Measurements from ENCODE around the gene PHOSPHO1. TPM values are rescaled to one million over a fixed set of nuclear protein-coding genes. Genes with fewer than 3 reads are reported as not detected.
"Not testable (repeated sequence)": the region's sequence is repeated elsewhere in the genome, so short reads cannot be mapped to it uniquely, and the experiment has no call there.

Gene PHOSPHO1
- total and polyA plus RNA-seq, 2 donors (not counting 1 experiment from before 2014, with no cell fraction given) = 0.14 to 0.17 TPM

DNA sequence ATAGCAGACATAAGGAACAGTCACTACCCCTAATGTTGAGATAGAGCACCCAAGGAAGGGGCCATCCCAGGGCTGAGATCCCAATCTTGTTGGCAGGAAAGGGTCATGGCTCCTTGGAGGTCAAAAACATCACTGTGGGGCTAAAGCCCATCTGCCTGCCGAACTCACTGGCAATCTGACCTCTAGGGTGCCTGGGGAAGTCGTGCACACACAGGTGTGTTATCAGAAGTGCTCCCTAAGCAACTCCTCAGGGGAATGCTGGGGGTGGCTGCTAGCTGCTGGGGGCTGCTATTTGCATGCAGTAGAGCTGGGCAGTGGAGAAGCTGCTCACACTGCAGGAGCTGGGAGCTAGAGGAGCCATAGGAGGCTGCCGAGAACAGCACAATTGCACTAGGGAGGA is 47.5 kb upstream of the PHOSPHO1 start:
- Histone ChIP-seq H2AFZ (ENCODE audit: low read length) (no peak overlapping the region), H4K20me1 (ENCODE audit: control insufficient read depth, extremely low read depth, insufficient read depth, low read length) (no peaks in the 10 kb centered on the region), H3K4me2 (ENCODE audit: extremely low read depth, insufficient read depth, low read length) (no peak overlapping the region), H3K27ac (ENCODE audit: insufficient read depth, low read length) (no peak overlapping the region), H3K36me3 (ENCODE audit: control insufficient read depth, insufficient read depth, low read length) (no peaks in the 10 kb centered on the region), H3K4me1 (ENCODE audit: control insufficient read depth, extremely low read depth, insufficient read depth, low read length) (no peaks in the 10 kb centered on the region), H3K27me3 (ENCODE audit: control insufficient read depth, insufficient read depth, low read length) (no peaks in the 10 kb centered on the region), H3K9me3 (ENCODE audit: control insufficient read depth, insufficient read depth, low read depth, low read length) (no peaks in the 10 kb centered on the region), H3K4me3 (replicated peaks in 1 of 4; ENCODE audit: control extremely low read depth in 1 of 4, insufficient read depth in 1 of 4, low read depth in 3 of 4, low read length in 4 of 4) (no peak overlapping the region), H3K9ac (ENCODE audit: insufficient read depth, low read length) (no peak overlapping the region), H3K79me2 (ENCODE audit: control insufficient read depth, insufficient read depth, low read length) (no peaks in the 10 kb centered on the region)
- no peak for TF ChIP-seq EZH2 (IDR thresholded peaks at IDR 0.05; ENCODE audit: low read length, missing control alignments)
- TF ChIP-seq, protein P1, sequence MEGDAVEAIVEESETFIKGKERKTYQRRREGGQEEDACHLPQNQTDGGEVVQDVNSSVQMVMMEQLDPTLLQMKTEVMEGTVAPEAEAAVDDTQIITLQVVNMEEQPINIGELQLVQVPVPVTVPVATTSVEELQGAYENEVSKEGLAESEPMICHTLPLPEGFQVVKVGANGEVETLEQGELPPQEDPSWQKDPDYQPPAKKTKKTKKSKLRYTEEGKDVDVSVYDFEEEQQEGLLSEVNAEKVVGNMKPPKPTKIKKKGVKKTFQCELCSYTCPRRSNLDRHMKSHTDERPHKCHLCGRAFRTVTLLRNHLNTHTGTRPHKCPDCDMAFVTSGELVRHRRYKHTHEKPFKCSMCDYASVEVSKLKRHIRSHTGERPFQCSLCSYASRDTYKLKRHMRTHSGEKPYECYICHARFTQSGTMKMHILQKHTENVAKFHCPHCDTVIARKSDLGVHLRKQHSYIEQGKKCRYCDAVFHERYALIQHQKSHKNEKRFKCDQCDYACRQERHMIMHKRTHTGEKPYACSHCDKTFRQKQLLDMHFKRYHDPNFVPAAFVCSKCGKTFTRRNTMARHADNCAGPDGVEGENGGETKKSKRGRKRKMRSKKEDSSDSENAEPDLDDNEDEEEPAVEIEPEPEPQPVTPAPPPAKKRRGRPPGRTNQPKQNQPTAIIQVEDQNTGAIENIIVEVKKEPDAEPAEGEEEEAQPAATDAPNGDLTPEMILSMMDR (conservative IDR thresholded peaks at IDR 0.05 in 1 of 2, IDR thresholded peaks at IDR 0.05 in 1 of 2; ENCODE audit: low read depth in 1 of 2, low read length in 2 of 2) = no peak
- DNase-seq (ENCODE audit: low read depth in 2 of 2) = no peak

DNA sequence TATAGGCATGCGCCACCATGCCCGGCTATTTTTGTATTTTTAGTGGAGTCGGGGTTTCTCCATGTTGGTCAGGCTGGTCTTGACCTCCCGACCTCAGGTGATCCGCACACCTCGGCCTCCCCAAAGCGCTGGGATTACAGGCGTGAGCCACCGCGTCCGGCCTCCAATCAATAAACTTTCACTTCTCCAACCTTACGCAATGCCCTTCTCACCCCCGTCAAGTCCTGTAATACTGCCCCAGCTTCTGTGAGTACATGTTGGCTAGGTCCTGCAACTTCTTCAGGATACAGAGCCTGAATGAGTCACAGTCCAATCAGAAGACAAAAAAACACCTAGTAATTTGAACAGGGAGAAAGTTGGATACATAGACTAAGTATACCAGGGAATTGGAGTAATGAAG is 47.1 kb upstream of the PHOSPHO1 start:
- no peaks in the 10 kb centered on the region for H4K20me1 ChIP-seq (ENCODE audit: control insufficient read depth, extremely low read depth, insufficient read depth, low read length)
- H3K9me3 ChIP-seq (ENCODE audit: control insufficient read depth, insufficient read depth, low read depth, low read length) = no peaks in the 10 kb centered on the region
- H3K4me1 ChIP-seq (ENCODE audit: control insufficient read depth, extremely low read depth, insufficient read depth, low read length) = no peaks in the 10 kb centered on the region
- TF ChIP-seq EZH2 (IDR thresholded peaks at IDR 0.05; ENCODE audit: low read length, missing control alignments) = no peak
- TF ChIP-seq, protein P1 (conservative IDR thresholded peaks at IDR 0.05 in 1 of 2, IDR thresholded peaks at IDR 0.05 in 1 of 2; ENCODE audit: low read depth in 1 of 2, low read length in 2 of 2) = no peak
- H3K27me3 ChIP-seq (ENCODE audit: control insufficient read depth, insufficient read depth, low read length) = no peaks in the 10 kb centered on the region
- no peaks in the 10 kb centered on the region for H3K79me2 ChIP-seq (ENCODE audit: control insufficient read depth, insufficient read depth, low read length)
- H3K9ac ChIP-seq (ENCODE audit: insufficient read depth, low read length) = no peak overlapping the region
- H2AFZ ChIP-seq (ENCODE audit: low read length) = no peak overlapping the region
- H3K36me3 ChIP-seq (ENCODE audit: control insufficient read depth, insufficient read depth, low read length) = no peaks in the 10 kb centered on the region
- no peak overlapping the region for H3K4me3 ChIP-seq (replicated peaks in 1 of 4; ENCODE audit: control extremely low read depth in 1 of 4, insufficient read depth in 1 of 4, low read depth in 3 of 4, low read length in 4 of 4)
- DNase-seq (ENCODE audit: low read depth in 2 of 2) = no peak
- H3K4me2 ChIP-seq (ENCODE audit: extremely low read depth, insufficient read depth, low read length) = no peak overlapping the region
- H3K27ac ChIP-seq (ENCODE audit: insufficient read depth, low read length) = no peak overlapping the region

DNA sequence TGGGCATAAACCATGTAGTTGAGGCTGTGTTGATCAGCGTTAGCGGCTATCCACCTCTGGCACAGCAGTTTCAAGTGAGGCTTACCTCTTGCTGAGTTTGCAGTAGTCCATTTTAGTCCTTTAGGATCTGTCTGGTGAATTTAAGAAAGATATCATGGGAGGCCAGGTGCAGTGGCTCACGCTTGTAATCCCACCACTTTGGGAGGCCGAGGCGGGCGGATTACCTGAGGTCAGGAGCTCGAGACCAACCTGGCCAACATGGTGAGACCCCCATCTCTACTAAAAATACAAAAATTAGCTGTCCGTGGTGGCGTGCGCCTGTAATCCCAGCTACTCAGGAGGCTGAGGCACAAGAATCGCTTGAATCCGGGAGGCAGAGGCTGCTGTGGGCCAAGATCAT is 45.4 kb upstream of the PHOSPHO1 start:
- DNase-seq (ENCODE audit: low read depth in 2 of 2) = not testable (repeated sequence)

More for the DNA sequence above, 45.4 kb upstream of the PHOSPHO1 start:
- H4K20me1 ChIP-seq (ENCODE audit: control insufficient read depth, extremely low read depth, insufficient read depth, low read length); H3K9ac ChIP-seq (ENCODE audit: insufficient read depth, low read length); H3K4me1 ChIP-seq (ENCODE audit: control insufficient read depth, extremely low read depth, insufficient read depth, low read length); H3K36me3 ChIP-seq (ENCODE audit: control insufficient read depth, insufficient read depth, low read length); H3K9me3 ChIP-seq (ENCODE audit: control insufficient read depth, insufficient read depth, low read depth, low read length); H3K27ac ChIP-seq (ENCODE audit: insufficient read depth, low read length); H3K79me2 ChIP-seq (ENCODE audit: control insufficient read depth, insufficient read depth, low read length); H3K4me3 ChIP-seq (replicated peaks in 1 of 4; ENCODE audit: control extremely low read depth in 1 of 4, insufficient read depth in 1 of 4, low read depth in 3 of 4, low read length in 4 of 4); H3K27me3 ChIP-seq (ENCODE audit: control insufficient read depth, insufficient read depth, low read length); H2AFZ ChIP-seq (ENCODE audit: low read length); H3K4me2 ChIP-seq (ENCODE audit: extremely low read depth, insufficient read depth, low read length): not testable (repeated sequence)

All from fibroblast of lung (primary cell).